Loucy (cell line): ENCODE results near the gene SKAP2.

Experiments
- EZH2phosphoT487 ChIP-seq: fragments of 200-600 bp; IDR thresholded peaks from 2 replicates; pipeline ENCODE4 v1.6.1; 2018; ENCODE audit warnings: antibody characterized with exemption, mild to moderate bottlenecking, moderate library complexity, borderline replicate concordance
- TF ChIP-seq, protein P1 (sequence below): fragments of 200-600 bp; sonication (generic); conservative IDR thresholded peaks from 2 replicates; pipeline ENCODE4 v1.5.1; 2014; ENCODE audit warnings: mild to moderate bottlenecking, antibody characterized with exemption, low read length

DNA sequence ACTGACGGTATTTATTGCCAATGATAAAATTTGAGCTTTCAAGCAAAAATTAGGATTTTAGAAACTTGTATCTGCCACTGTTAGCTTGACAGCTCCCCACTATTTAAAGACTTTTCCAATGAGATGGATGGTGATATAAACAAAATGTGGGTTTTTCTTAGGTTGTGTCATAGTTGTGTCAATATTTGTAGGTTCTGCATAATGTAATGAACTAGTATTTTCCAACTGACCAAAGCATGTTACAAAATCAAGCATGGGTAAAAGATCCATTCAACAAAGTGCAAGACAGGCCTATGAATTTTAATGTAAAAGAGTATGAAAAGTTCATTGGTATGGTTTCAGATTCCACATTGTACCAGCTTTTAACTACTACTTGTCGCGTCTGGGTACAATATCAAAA lies 165.6 kb downstream of the SKAP2 start:
- TF ChIP-seq, protein P1, sequence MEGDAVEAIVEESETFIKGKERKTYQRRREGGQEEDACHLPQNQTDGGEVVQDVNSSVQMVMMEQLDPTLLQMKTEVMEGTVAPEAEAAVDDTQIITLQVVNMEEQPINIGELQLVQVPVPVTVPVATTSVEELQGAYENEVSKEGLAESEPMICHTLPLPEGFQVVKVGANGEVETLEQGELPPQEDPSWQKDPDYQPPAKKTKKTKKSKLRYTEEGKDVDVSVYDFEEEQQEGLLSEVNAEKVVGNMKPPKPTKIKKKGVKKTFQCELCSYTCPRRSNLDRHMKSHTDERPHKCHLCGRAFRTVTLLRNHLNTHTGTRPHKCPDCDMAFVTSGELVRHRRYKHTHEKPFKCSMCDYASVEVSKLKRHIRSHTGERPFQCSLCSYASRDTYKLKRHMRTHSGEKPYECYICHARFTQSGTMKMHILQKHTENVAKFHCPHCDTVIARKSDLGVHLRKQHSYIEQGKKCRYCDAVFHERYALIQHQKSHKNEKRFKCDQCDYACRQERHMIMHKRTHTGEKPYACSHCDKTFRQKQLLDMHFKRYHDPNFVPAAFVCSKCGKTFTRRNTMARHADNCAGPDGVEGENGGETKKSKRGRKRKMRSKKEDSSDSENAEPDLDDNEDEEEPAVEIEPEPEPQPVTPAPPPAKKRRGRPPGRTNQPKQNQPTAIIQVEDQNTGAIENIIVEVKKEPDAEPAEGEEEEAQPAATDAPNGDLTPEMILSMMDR = no peak
- TF ChIP-seq EZH2phosphoT487 = no peak
